ENCODE measurements around the gene KIF25. TPM values are rescaled to one million over a fixed set of nuclear protein-coding genes. Genes with fewer than 3 reads are reported as not detected.

Gene KIF25
- total and polyA plus RNA-seq, 5 donors from 2014 or later, result not detected

Other genes with a start within 250 kb of the KIF25 start
- 39.9 TPM for gene AFDN, start 170.8 kb upstream of the KIF25 start, total RNA-seq
- gene AFDN, start 170.8 kb upstream of the KIF25 start, polyA plus RNA-seq, result 1 to 10 TPM; 2.0 to 3.8 (median 2.7) TPM
- not detected for gene FRMD1, start 81.5 kb downstream of the KIF25 start, total RNA-seq
- not detected for gene FRMD1, start 81.5 kb downstream of the KIF25 start, polyA plus RNA-seq